ENCODE measurements around the gene MT1H. TPM values are rescaled to one million over a fixed set of nuclear protein-coding genes. Genes with fewer than 3 reads are reported as not detected.

MT1H gene
- total and polyA plus RNA-seq, 2 experiments from 2014 or later = 13.5 TPM; not detected in 1

DNA sequence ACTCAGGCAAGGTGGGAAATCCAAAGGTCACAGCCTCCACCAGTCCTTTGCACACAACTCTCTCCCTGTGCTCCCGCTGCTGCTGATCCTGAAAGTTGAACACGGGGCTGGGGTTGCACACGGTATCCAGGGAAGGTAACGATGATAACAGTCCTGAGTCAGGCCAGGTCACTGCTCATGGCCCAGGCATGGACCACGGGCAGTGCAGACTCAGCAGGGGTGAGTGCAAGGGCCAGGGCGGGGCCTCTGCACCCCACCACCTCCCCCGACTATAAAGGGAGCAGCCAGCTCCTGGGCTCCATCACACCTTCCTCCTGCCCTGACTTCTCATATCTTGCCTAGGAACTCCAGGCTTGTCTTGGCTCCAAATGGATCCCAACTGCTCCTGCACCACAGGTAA is 18.0 kb upstream of the MT1H start, which contains the start of gene MT1B:
TSS of gene MT1B (plus strand) at position 301 of the 400 bp plus-strand sequence. CDS start at position 369, 68 bp downstream.
- Histone ChIP-seq H3K27me3 (peaks cover 50% of the 10 kb centered on the region), H3K27ac (no peak within 1 kb of the TSS), H3K9me2 (replicated peaks; ENCODE audit: insufficient read depth) (no peaks in the 10 kb centered on the region), H3K4me1 (ENCODE audit: insufficient read depth) (no peaks in the 10 kb centered on the region), H3K79me2 (no peaks in the 10 kb centered on the region), H3K36me3 (replicated peaks; ENCODE audit: insufficient read depth, low read depth) (no peaks in the 10 kb centered on the region), H3K9me3 (ENCODE audit: low read depth) (no peaks in the 10 kb centered on the region), H3K4me3 (no peak within 1 kb of the TSS), H2AFZ (no peak within 1 kb of the TSS), H4K20me1 (ENCODE audit: insufficient read depth, poor library complexity, severe bottlenecking) (no peaks in the 10 kb centered on the region), H3K4me2 (no peak within 1 kb of the TSS)
- no peak for DNase-seq (ENCODE audit: low spot score)
- TF ChIP-seq, protein P1, sequence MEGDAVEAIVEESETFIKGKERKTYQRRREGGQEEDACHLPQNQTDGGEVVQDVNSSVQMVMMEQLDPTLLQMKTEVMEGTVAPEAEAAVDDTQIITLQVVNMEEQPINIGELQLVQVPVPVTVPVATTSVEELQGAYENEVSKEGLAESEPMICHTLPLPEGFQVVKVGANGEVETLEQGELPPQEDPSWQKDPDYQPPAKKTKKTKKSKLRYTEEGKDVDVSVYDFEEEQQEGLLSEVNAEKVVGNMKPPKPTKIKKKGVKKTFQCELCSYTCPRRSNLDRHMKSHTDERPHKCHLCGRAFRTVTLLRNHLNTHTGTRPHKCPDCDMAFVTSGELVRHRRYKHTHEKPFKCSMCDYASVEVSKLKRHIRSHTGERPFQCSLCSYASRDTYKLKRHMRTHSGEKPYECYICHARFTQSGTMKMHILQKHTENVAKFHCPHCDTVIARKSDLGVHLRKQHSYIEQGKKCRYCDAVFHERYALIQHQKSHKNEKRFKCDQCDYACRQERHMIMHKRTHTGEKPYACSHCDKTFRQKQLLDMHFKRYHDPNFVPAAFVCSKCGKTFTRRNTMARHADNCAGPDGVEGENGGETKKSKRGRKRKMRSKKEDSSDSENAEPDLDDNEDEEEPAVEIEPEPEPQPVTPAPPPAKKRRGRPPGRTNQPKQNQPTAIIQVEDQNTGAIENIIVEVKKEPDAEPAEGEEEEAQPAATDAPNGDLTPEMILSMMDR (IDR thresholded peaks at IDR 0.05; ENCODE audit: poor library complexity) = no peak
- TF ChIP-seq EZH2 (IDR thresholded peaks at IDR 0.05; ENCODE audit: borderline replicate concordance) (no peak), EZH2phosphoT487 (IDR thresholded peaks at IDR 0.05; ENCODE audit: low read depth, severe bottlenecking, unreplicated experiment) (no peak)
- 75% methylated on average over 7 of the region's 7 CpGs for WGBS (ENCODE audit: low lambda C conversion rate, missing lambda C conversion rate)

- H3K79me2 ChIP-seq = no peaks in the 10 kb centered on the region
- H3K36me3 ChIP-seq (replicated peaks; ENCODE audit: insufficient read depth, low read depth) = no peaks in the 10 kb centered on the region
- TF ChIP-seq EZH2phosphoT487 (IDR thresholded peaks at IDR 0.05; ENCODE audit: low read depth, severe bottlenecking, unreplicated experiment) (no peak), EZH2 (IDR thresholded peaks at IDR 0.05; ENCODE audit: borderline replicate concordance) (no peak)
- TF ChIP-seq, protein P1 (IDR thresholded peaks at IDR 0.05; ENCODE audit: poor library complexity) = no peak
- H3K4me1 ChIP-seq (ENCODE audit: insufficient read depth) = no peaks in the 10 kb centered on the region
- no peaks in the 10 kb centered on the region for H4K20me1 ChIP-seq (ENCODE audit: insufficient read depth, poor library complexity, severe bottlenecking)
- peaks cover 39% of the 10 kb centered on the region for H3K27me3 ChIP-seq
- no peak overlapping the region for H2AFZ ChIP-seq
- DNase-seq (ENCODE audit: low spot score) = no peak
- WGBS (ENCODE audit: low lambda C conversion rate, missing lambda C conversion rate) = 55% methylated on average over 1 of the region's 1 CpG
- H3K27ac ChIP-seq = no peak overlapping the region
- no peak overlapping the region for H3K4me2 ChIP-seq
- H3K4me3 ChIP-seq = no peak overlapping the region
- H3K9me3 ChIP-seq (ENCODE audit: low read depth) = no peaks in the 10 kb centered on the region
- no peaks in the 10 kb centered on the region for H3K9me2 ChIP-seq (replicated peaks; ENCODE audit: insufficient read depth)
Measured at GRCh38 chr16:56652600-56652999, 17.0 kb upstream of the MT1H start.

DNA sequence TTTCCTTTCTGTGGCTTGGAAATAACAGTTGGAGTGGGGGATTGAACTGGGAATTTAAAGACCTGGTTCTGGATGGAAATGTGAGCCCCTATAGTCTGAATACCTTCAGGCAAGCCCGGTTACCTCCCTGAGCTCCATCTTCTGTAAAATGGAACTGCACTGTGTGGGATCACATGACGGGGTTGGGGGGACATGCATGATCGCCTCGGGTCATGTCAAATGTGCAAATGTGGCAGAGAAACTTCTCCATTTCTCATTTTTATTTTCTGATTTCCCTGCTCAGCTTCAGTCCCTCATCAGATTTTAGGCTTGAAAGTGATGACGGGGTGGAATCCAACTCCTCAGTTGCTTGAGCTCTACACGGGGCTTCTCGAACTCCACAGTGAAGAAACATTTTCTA is 16.4 kb upstream of the MT1H start:
- no peaks in the 10 kb centered on the region for H3K79me2 ChIP-seq

More for the DNA sequence above, 16.4 kb upstream of the MT1H start:
- Histone ChIP-seq H3K36me3 (replicated peaks; ENCODE audit: insufficient read depth, low read depth) (no peaks in the 10 kb centered on the region), H3K27ac (no peak overlapping the region), H3K9me3 (ENCODE audit: low read depth) (no peaks in the 10 kb centered on the region), H3K9me2 (replicated peaks; ENCODE audit: insufficient read depth) (no peaks in the 10 kb centered on the region), H3K27me3 (peaks cover 36% of the 10 kb centered on the region), H2AFZ (no peak overlapping the region), H3K4me2 (no peak overlapping the region), H4K20me1 (ENCODE audit: insufficient read depth, poor library complexity, severe bottlenecking) (no peaks in the 10 kb centered on the region), H3K4me3 (no peak overlapping the region), H3K4me1 (ENCODE audit: insufficient read depth) (no peaks in the 10 kb centered on the region)
- 88% methylated on average over 7 of the region's 7 CpGs for WGBS (ENCODE audit: low lambda C conversion rate, missing lambda C conversion rate)
- TF ChIP-seq, protein P1 (IDR thresholded peaks at IDR 0.05; ENCODE audit: poor library complexity) = no peak
- no peak for TF ChIP-seq EZH2 (IDR thresholded peaks at IDR 0.05; ENCODE audit: borderline replicate concordance)
- TF ChIP-seq EZH2phosphoT487 (IDR thresholded peaks at IDR 0.05; ENCODE audit: low read depth, severe bottlenecking, unreplicated experiment) = no peak
- DNase-seq (ENCODE audit: low spot score) = no peak
